IPS DF 6.9 (cell line): Measurements from ENCODE around the gene BTBD1.

Experiments used
- DNase-seq: peaks from one replicate; pipeline ENCODE4 v3.0.0-alpha.2; 2013; ENCODE audit warnings: low read depth, low spot score
- H3K27ac ChIP-seq: one replicate; pipeline ENCODE4 v1.5.1; 2013; ENCODE audit warnings: low read length, control low read depth
- H3K27me3 ChIP-seq: 2 replicates; pipeline ENCODE4 v1.6.1; 2013; ENCODE audit warnings: mild to moderate bottlenecking, low read length; ENCODE audit not compliant: control insufficient read depth, insufficient read depth
- H3K36me3 ChIP-seq: 2 replicates; pipeline ENCODE4 v1.6.1; 2013; ENCODE audit warnings: low read length; ENCODE audit not compliant: control insufficient read depth, insufficient read depth
- H3K4me1 ChIP-seq: 2 replicates; pipeline ENCODE4 v1.6.1; 2013; ENCODE audit warnings: low read length; ENCODE audit not compliant: control insufficient read depth, insufficient read depth
- H3K4me3 ChIP-seq: 2 replicates; pipeline ENCODE4 v1.5.1; 2013; ENCODE audit warnings: mild to moderate bottlenecking, low read length
- H3K9me3 ChIP-seq: 2 replicates; pipeline ENCODE4 v1.6.1; 2013; ENCODE audit warnings: low read length, inconsistent platforms; ENCODE audit not compliant: control insufficient read depth, insufficient read depth
- WGBS: extraction: QIAGEN DNeasy Blood & Tissue Kit; methylation state at CpG from one replicate; pipeline ENCODE4 v1.1.7; 2013; ENCODE audit warnings: mixed read lengths, missing lambda C conversion rate; ENCODE audit not compliant: insufficient read length, insufficient coverage; 5-methylcytosine and 5-hydroxymethylcytosine counted together

The BTBD1 gene

GRCh38 chr15:82971218-82971984, 95.7 kb downstream of the BTBD1 start:
- Histone ChIP-seq H3K9me3 (no peaks in the 10 kb centered on the region), H3K27me3 (no peaks in the 10 kb centered on the region), H3K27ac (no peak overlapping the region), H3K36me3 (no peaks in the 10 kb centered on the region), H3K4me3 (no peak overlapping the region), H3K4me1 (no peaks in the 10 kb centered on the region)
- WGBS = no CpG with 5 or more reads among the region's 2 CpGs
- no peak for DNase-seq

GRCh38 chr15:82970696-82971095, 96.4 kb downstream of the BTBD1 start:
- H3K27ac ChIP-seq = no peak overlapping the region
- DNase-seq = no peak
- H3K4me1 ChIP-seq = no peaks in the 10 kb centered on the region
- no CpG with 5 or more reads among the region's 1 CpG for WGBS
- H3K36me3 ChIP-seq = no peaks in the 10 kb centered on the region
- H3K27me3 ChIP-seq = no peaks in the 10 kb centered on the region
- no peaks in the 10 kb centered on the region for H3K9me3 ChIP-seq
- H3K4me3 ChIP-seq = no peak overlapping the region

GRCh38 chr15:82970078-82970686, 96.9 kb downstream of the BTBD1 start:
- Histone ChIP-seq H3K4me1 (no peaks in the 10 kb centered on the region), H3K27ac (no peak overlapping the region), H3K9me3 (no peaks in the 10 kb centered on the region), H3K36me3 (no peaks in the 10 kb centered on the region), H3K4me3 (no peak overlapping the region), H3K27me3 (no peaks in the 10 kb centered on the region)
- no peak for DNase-seq
- no CpG with 5 or more reads among the region's 3 CpGs for WGBS

GRCh38 chr15:82969353-82969752, 97.7 kb downstream of the BTBD1 start:
- H3K36me3 ChIP-seq = no peaks in the 10 kb centered on the region
- no peaks in the 10 kb centered on the region for H3K9me3 ChIP-seq
- H3K27me3 ChIP-seq = no peaks in the 10 kb centered on the region
- no peak overlapping the region for H3K27ac ChIP-seq
- no peak overlapping the region for H3K4me3 ChIP-seq
- no peaks in the 10 kb centered on the region for H3K4me1 ChIP-seq
- no peak for DNase-seq
- no CpG with 5 or more reads among the region's 7 CpGs for WGBS

- H3K27ac ChIP-seq = no peak overlapping the region
- H3K4me1 ChIP-seq = no peaks in the 10 kb centered on the region
- no peak overlapping the region for H3K4me3 ChIP-seq
- H3K27me3 ChIP-seq = no peaks in the 10 kb centered on the region
- H3K9me3 ChIP-seq = no peaks in the 10 kb centered on the region
- no peak for DNase-seq
- WGBS = no CpG with 5 or more reads among the region's 4 CpGs
- H3K36me3 ChIP-seq = no peaks in the 10 kb centered on the region
Observed at GRCh38 chr15:82968066-82968465, 99.0 kb downstream of the BTBD1 start.

GRCh38 chr15:82966671-82967071, 100.4 kb downstream of the BTBD1 start:
- Histone ChIP-seq H3K27ac (no peak overlapping the region), H3K9me3 (no peaks in the 10 kb centered on the region), H3K4me1 (no peaks in the 10 kb centered on the region), H3K36me3 (no peaks in the 10 kb centered on the region), H3K4me3 (no peak overlapping the region), H3K27me3 (no peaks in the 10 kb centered on the region)
- no CpG with 5 or more reads among the region's 4 CpGs for WGBS
- DNase-seq = no peak
